Mesendoderm (in vitro differentiated cells): ENCODE data around the gene OR10C1.
"Not testable (repeated sequence)": the region's sequence is repeated elsewhere in the genome, so short reads cannot be mapped to it uniquely, and the experiment has no call there.

Source experiments
- DNase-seq: peaks from one replicate; pipeline ENCODE4 v3.0.0; 2013
- H2AK5ac ChIP-seq: 2 replicates; pipeline ENCODE4 v1.6.1; 2013; ENCODE audit warnings: low read length, inconsistent platforms
- H2BK120ac ChIP-seq: 2 replicates; pipeline ENCODE4 v1.6.1; 2013; ENCODE audit warnings: low read depth, mild to moderate bottlenecking, low read length, moderate library complexity, mixed read lengths
- H2BK15ac ChIP-seq: replicated peaks from 2 replicates; pipeline ENCODE4 v1.6.1; 2013; ENCODE audit warnings: low read depth, mild to moderate bottlenecking, moderate library complexity
- H2BK5ac ChIP-seq: 2 replicates; pipeline ENCODE4 v1.6.1; 2013; ENCODE audit warnings: low read length, inconsistent platforms
- H3K18ac ChIP-seq: 2 replicates; pipeline ENCODE4 v1.6.1; 2013; ENCODE audit warnings: mild to moderate bottlenecking, low read length, mixed read lengths
- H3K23ac ChIP-seq: one replicate; pipeline ENCODE4 v1.6.1; 2013; ENCODE audit warnings: low read length
- H3K27ac ChIP-seq: 2 replicates; pipeline ENCODE4 v1.5.1; 2013; ENCODE audit warnings: low read depth, mild to moderate bottlenecking, inconsistent platforms, low read length, moderate library complexity
- H3K27me3 ChIP-seq: 2 replicates; pipeline ENCODE4 v1.6.1; 2013; ENCODE audit warnings: low read length, control low read depth, mild to moderate bottlenecking, inconsistent platforms; ENCODE audit not compliant: insufficient read depth, poor library complexity
- H3K36me3 ChIP-seq: 2 replicates; pipeline ENCODE4 v1.6.1; 2013; ENCODE audit warnings: low read length, inconsistent platforms; ENCODE audit not compliant: control insufficient read depth, insufficient read depth
- H3K4ac ChIP-seq: one replicate; pipeline ENCODE4 v1.6.1; 2013; ENCODE audit warnings: low read depth, mild to moderate bottlenecking, low read length, moderate library complexity
- H3K4me1 ChIP-seq: 2 replicates; pipeline ENCODE4 v1.6.1; 2013; ENCODE audit warnings: low read depth, low read length, inconsistent platforms; ENCODE audit not compliant: control insufficient read depth
- H3K4me2 ChIP-seq: 2 replicates; pipeline ENCODE4 v1.6.1; 2013; ENCODE audit warnings: low read length
- H3K4me3 ChIP-seq: 2 replicates; pipeline ENCODE4 v1.5.1; 2013; ENCODE audit warnings: mild to moderate bottlenecking, low read length
- H3K56ac ChIP-seq: one replicate; pipeline ENCODE4 v1.6.1; 2013; ENCODE audit warnings: low read length
- H3K79me1 ChIP-seq: 2 replicates; pipeline ENCODE4 v1.6.1; 2013; ENCODE audit warnings: low read length, inconsistent platforms
- H3K79me2 ChIP-seq: 2 replicates; pipeline ENCODE4 v1.6.1; 2013; ENCODE audit warnings: mild to moderate bottlenecking, low read length; ENCODE audit not compliant: control insufficient read depth, insufficient read depth
- H3K9ac ChIP-seq: 2 replicates; pipeline ENCODE4 v1.6.1; 2013; ENCODE audit warnings: low read length, inconsistent platforms
- H4K5ac ChIP-seq: one replicate; pipeline ENCODE4 v1.6.1; 2013; ENCODE audit warnings: low read length
- H4K8ac ChIP-seq: one replicate; pipeline ENCODE4 v1.6.1; 2013; ENCODE audit warnings: low read depth, mild to moderate bottlenecking, control low read depth, low read length, moderate library complexity
- WGBS: extraction: QIAGEN DNeasy Blood & Tissue Kit; methylation state at CpG from one replicate; pipeline ENCODE4 v1.1.7; 2013; ENCODE audit warnings: low lambda C conversion rate, missing lambda C conversion rate; ENCODE audit not compliant: insufficient coverage; ENCODE audit errors: extremely low coverage; 5-methylcytosine and 5-hydroxymethylcytosine counted together

The OR10C1 gene

DNA sequence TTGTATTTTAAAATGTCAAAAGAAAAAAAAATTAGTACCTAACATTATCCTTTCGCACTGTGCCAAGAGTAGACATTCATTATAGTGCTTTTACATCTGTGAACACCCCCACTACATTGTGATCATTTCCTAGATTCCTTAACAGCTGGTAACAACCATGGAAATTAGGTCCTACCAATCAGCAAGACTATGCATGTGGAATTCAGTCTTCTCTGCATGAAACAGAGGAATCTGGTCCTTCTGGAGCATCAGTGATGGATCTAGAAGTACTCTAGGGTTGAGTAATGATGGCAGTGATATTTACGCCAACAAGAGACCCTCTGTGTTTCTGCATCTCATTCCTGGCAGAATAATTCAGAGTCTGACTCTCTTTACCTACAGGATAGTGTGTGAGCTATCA is 14.9 kb upstream of the OR10C1 start:
- no CpG with 5 or more reads among the region's 2 CpGs for WGBS

GRCh38 chr6:29424575-29424974 is 14.5 kb upstream of the OR10C1 start:
- no peaks in the 10 kb centered on the region for H3K4me1 ChIP-seq
- H2BK5ac ChIP-seq, result no peak overlapping the region
- DNase-seq, result no peak
- H2BK120ac ChIP-seq, result no peak overlapping the region
- H3K27ac ChIP-seq, result no peak overlapping the region
- no peak overlapping the region for H3K56ac ChIP-seq
- no peak overlapping the region for H4K8ac ChIP-seq
- no peak overlapping the region for H3K4me3 ChIP-seq
- H3K79me2 ChIP-seq, result no peaks in the 10 kb centered on the region
- no peak overlapping the region for H2BK15ac ChIP-seq
- no peak overlapping the region for H3K4ac ChIP-seq
- H3K36me3 ChIP-seq, result no peaks in the 10 kb centered on the region
- no peak overlapping the region for H4K5ac ChIP-seq
- H3K4me2 ChIP-seq, result no peak overlapping the region
- WGBS, result no CpG with 5 or more reads among the region's 2 CpGs
- no peak overlapping the region for H3K18ac ChIP-seq
- no peak overlapping the region for H3K9ac ChIP-seq
- no peak overlapping the region for H2AK5ac ChIP-seq
- no peak overlapping the region for H3K23ac ChIP-seq
- no peaks in the 10 kb centered on the region for H3K79me1 ChIP-seq
- no peaks in the 10 kb centered on the region for H3K27me3 ChIP-seq

More for the DNA sequence above, 14.9 kb upstream of the OR10C1 start:
- no peak overlapping the region for H3K4me2 ChIP-seq
- H3K4me3 ChIP-seq, result no peak overlapping the region
- H3K23ac ChIP-seq, result no peak overlapping the region
- H3K36me3 ChIP-seq, result no peaks in the 10 kb centered on the region
- no peak overlapping the region for H4K5ac ChIP-seq
- no peak overlapping the region for H3K9ac ChIP-seq
- no peak overlapping the region for H2BK15ac ChIP-seq
- H3K18ac ChIP-seq, result no peak overlapping the region
- H2AK5ac ChIP-seq, result no peak overlapping the region
- no peaks in the 10 kb centered on the region for H3K4me1 ChIP-seq
- no peak overlapping the region for H2BK5ac ChIP-seq
- H3K27me3 ChIP-seq, result no peaks in the 10 kb centered on the region
- no peak overlapping the region for H2BK120ac ChIP-seq
- no peaks in the 10 kb centered on the region for H3K79me2 ChIP-seq
- H3K79me1 ChIP-seq, result no peaks in the 10 kb centered on the region
- no peak overlapping the region for H4K8ac ChIP-seq
- H3K4ac ChIP-seq, result no peak overlapping the region
- DNase-seq, result peak; percentile 67
- H3K56ac ChIP-seq, result no peak overlapping the region
- no peak overlapping the region for H3K27ac ChIP-seq

- WGBS, result no CpG with 5 or more reads among the region's 1 CpG
Measured at GRCh38 chr6:29425075-29425474, 14.0 kb upstream of the OR10C1 start.

DNA sequence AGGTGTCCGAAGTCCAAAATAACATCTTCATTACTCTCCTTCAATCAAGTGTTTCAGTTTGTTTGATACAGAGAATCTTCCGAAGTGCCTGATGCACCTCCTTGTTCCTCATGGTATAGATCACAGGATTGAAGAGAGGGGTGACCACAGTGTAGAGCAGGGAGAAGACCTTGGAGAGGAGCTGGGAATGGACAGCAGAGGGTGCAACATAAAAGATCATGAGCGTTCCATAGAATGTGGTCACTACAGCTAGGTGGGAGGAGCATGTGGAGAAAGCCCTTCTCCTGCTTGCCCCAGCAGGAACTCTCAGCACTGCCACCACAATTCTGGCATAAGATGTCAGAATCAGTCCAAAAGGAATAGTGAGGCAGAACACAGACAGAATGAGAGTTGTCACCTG is 12.5 kb upstream of the OR10C1 start:
- Histone ChIP-seq H3K23ac (no peak overlapping the region), H2BK120ac (no peak overlapping the region), H3K4ac (no peak overlapping the region), H3K27me3 (no peaks in the 10 kb centered on the region), H3K18ac (no peak overlapping the region), H3K4me1 (no peaks in the 10 kb centered on the region), H4K5ac (no peak overlapping the region), H3K36me3 (no peaks in the 10 kb centered on the region), H3K79me1 (no peaks in the 10 kb centered on the region), H3K4me3 (no peak overlapping the region), H3K27ac (no peak overlapping the region), H2AK5ac (no peak overlapping the region), H2BK5ac (no peak overlapping the region), H3K4me2 (no peak overlapping the region), H4K8ac (no peak overlapping the region), H3K56ac (no peak overlapping the region), H2BK15ac (no peak overlapping the region), H3K9ac (no peak overlapping the region), H3K79me2 (no peaks in the 10 kb centered on the region)
- no CpG with 5 or more reads among the region's 3 CpGs for WGBS
- peak; percentile 11 for DNase-seq

More at GRCh38 chr6:29425075-29425474, 14.0 kb upstream of the OR10C1 start:
- H3K4ac ChIP-seq, result no peak overlapping the region
- no peak overlapping the region for H2BK5ac ChIP-seq
- DNase-seq, result no peak
- no peak overlapping the region for H3K9ac ChIP-seq
- H2BK15ac ChIP-seq, result no peak overlapping the region
- H3K18ac ChIP-seq, result no peak overlapping the region
- H2AK5ac ChIP-seq, result no peak overlapping the region
- no peak overlapping the region for H3K4me2 ChIP-seq
- H3K27me3 ChIP-seq, result no peaks in the 10 kb centered on the region
- H3K56ac ChIP-seq, result no peak overlapping the region
- no peak overlapping the region for H2BK120ac ChIP-seq
- no peak overlapping the region for H3K4me3 ChIP-seq
- no peaks in the 10 kb centered on the region for H3K4me1 ChIP-seq
- no peaks in the 10 kb centered on the region for H3K36me3 ChIP-seq
- H3K27ac ChIP-seq, result no peak overlapping the region
- no peak overlapping the region for H3K23ac ChIP-seq
- no peaks in the 10 kb centered on the region for H3K79me2 ChIP-seq
- H4K8ac ChIP-seq, result no peak overlapping the region
- no peaks in the 10 kb centered on the region for H3K79me1 ChIP-seq
- no peak overlapping the region for H4K5ac ChIP-seq

- H3K36me3 ChIP-seq, H3K18ac ChIP-seq, H4K8ac ChIP-seq, H3K27ac ChIP-seq, H4K5ac ChIP-seq, H2BK5ac ChIP-seq, H3K4ac ChIP-seq, H3K4me2 ChIP-seq, H2BK15ac ChIP-seq, H3K4me3 ChIP-seq, H3K56ac ChIP-seq, H3K27me3 ChIP-seq, H3K79me1 ChIP-seq, H2AK5ac ChIP-seq, H3K4me1 ChIP-seq, H3K23ac ChIP-seq, H3K79me2 ChIP-seq, H3K9ac ChIP-seq, H2BK120ac ChIP-seq: not testable (repeated sequence)
- no CpG with 5 or more reads among the region's 18 CpGs for WGBS
- peak; percentile 6 for DNase-seq
Measured at GRCh38 chr6:29436730-29437129, 2.4 kb upstream of the OR10C1 start.

DNA sequence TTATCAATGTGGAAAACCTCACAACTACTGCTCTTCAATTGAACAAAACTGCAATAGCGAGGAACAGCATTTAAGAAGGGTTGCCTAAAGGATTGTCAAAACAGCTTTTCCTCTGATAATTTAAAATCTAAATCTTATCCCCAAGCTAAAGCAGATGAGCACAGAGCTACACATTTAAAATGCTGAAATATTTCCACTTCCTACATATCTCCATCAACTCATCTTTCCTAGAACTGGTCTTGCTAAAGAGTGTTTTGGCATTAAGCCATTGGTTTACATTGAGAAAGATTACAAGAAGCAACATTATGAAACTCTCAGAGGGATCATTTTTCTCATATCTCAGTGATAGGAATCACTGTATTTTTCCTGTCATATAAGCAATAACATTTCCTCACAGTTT is 3.6 kb downstream of the OR10C1 start:
- no peak overlapping the region for H3K4ac ChIP-seq
- no CpG with 5 or more reads among the region's 1 CpG for whole genome bisulfite sequencing
- no peaks in the 10 kb centered on the region for H3K27me3 ChIP-seq
- H3K9ac ChIP-seq, result no peak overlapping the region
- no peak overlapping the region for H2AK5ac ChIP-seq
- no peaks in the 10 kb centered on the region for H3K79me2 ChIP-seq
- no peak overlapping the region for H2BK15ac ChIP-seq
- H3K4me1 ChIP-seq, result no peaks in the 10 kb centered on the region
- H4K5ac ChIP-seq, result no peak overlapping the region
- H3K18ac ChIP-seq, result no peak overlapping the region
- no peak overlapping the region for H3K4me3 ChIP-seq
- no peak overlapping the region for H2BK5ac ChIP-seq
- H4K8ac ChIP-seq, result no peak overlapping the region
- H3K4me2 ChIP-seq, result no peak overlapping the region
- no peak overlapping the region for H3K23ac ChIP-seq
- H3K56ac ChIP-seq, result no peak overlapping the region
- H3K79me1 ChIP-seq, result no peaks in the 10 kb centered on the region
- H2BK120ac ChIP-seq, result no peak overlapping the region
- H3K36me3 ChIP-seq, result no peaks in the 10 kb centered on the region
- no peak for DNase-seq
- H3K27ac ChIP-seq, result no peak overlapping the region
